ENCODE data around the gene DSCAM.

DNA sequence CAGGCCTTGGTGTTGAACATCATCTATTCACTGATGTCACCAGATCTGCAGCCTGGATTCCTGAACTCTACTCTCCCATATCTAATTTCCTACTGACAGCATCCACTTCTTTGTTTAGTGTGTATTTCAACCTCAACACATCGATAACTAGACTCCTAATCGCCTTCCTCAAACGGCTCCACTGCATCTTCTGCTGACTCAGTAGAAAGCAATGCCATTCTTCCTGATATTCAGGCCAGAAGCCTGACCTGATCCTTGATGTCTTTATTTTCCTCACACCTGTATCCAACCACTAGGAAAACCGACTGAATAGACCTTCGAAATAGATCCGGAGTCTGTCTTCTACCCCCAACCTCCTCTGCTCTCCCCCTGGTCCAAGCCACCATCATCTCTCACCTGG is 512.8 kb downstream of the DSCAM start:
- TF ChIP-seq CREB1 (CRISPR knock-in tag; IDR thresholded peaks at IDR 0.05) (no peak), TCF7 (CRISPR knock-in tag; IDR thresholded peaks at IDR 0.05; ENCODE audit: low read depth) (no peak), ATF1 (CRISPR knock-in tag; IDR thresholded peaks at IDR 0.05) (no peak), FOXP1 (CRISPR knock-in tag; IDR thresholded peaks at IDR 0.05; ENCODE audit: borderline replicate concordance) (no peak), FOXK1 (CRISPR knock-in tag; IDR thresholded peaks at IDR 0.05) (no peak), NR1H2 (CRISPR knock-in tag; IDR thresholded peaks at IDR 0.05) (no peak), KAT7 (CRISPR knock-in tag; IDR thresholded peaks at IDR 0.05; ENCODE audit: borderline replicate concordance) (no peak), OVOL2 (CRISPR knock-in tag; IDR thresholded peaks at IDR 0.05; ENCODE audit: borderline replicate concordance) (no peak)
- TF ChIP-seq, protein P1, sequence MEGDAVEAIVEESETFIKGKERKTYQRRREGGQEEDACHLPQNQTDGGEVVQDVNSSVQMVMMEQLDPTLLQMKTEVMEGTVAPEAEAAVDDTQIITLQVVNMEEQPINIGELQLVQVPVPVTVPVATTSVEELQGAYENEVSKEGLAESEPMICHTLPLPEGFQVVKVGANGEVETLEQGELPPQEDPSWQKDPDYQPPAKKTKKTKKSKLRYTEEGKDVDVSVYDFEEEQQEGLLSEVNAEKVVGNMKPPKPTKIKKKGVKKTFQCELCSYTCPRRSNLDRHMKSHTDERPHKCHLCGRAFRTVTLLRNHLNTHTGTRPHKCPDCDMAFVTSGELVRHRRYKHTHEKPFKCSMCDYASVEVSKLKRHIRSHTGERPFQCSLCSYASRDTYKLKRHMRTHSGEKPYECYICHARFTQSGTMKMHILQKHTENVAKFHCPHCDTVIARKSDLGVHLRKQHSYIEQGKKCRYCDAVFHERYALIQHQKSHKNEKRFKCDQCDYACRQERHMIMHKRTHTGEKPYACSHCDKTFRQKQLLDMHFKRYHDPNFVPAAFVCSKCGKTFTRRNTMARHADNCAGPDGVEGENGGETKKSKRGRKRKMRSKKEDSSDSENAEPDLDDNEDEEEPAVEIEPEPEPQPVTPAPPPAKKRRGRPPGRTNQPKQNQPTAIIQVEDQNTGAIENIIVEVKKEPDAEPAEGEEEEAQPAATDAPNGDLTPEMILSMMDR (IDR thresholded peaks at IDR 0.05): no peak
- TF ChIP-seq, protein P2, sequence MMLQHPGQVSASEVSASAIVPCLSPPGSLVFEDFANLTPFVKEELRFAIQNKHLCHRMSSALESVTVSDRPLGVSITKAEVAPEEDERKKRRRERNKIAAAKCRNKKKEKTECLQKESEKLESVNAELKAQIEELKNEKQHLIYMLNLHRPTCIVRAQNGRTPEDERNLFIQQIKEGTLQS (CRISPR knock-in tag; conservative IDR thresholded peaks at IDR 0.05): no peak
- TF ChIP-seq, protein P3, sequence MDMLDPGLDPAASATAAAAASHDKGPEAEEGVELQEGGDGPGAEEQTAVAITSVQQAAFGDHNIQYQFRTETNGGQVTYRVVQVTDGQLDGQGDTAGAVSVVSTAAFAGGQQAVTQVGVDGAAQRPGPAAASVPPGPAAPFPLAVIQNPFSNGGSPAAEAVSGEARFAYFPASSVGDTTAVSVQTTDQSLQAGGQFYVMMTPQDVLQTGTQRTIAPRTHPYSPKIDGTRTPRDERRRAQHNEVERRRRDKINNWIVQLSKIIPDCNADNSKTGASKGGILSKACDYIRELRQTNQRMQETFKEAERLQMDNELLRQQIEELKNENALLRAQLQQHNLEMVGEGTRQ (CRISPR knock-in tag; IDR thresholded peaks at IDR 0.05): no peak
- TF ChIP-seq, protein P4, sequence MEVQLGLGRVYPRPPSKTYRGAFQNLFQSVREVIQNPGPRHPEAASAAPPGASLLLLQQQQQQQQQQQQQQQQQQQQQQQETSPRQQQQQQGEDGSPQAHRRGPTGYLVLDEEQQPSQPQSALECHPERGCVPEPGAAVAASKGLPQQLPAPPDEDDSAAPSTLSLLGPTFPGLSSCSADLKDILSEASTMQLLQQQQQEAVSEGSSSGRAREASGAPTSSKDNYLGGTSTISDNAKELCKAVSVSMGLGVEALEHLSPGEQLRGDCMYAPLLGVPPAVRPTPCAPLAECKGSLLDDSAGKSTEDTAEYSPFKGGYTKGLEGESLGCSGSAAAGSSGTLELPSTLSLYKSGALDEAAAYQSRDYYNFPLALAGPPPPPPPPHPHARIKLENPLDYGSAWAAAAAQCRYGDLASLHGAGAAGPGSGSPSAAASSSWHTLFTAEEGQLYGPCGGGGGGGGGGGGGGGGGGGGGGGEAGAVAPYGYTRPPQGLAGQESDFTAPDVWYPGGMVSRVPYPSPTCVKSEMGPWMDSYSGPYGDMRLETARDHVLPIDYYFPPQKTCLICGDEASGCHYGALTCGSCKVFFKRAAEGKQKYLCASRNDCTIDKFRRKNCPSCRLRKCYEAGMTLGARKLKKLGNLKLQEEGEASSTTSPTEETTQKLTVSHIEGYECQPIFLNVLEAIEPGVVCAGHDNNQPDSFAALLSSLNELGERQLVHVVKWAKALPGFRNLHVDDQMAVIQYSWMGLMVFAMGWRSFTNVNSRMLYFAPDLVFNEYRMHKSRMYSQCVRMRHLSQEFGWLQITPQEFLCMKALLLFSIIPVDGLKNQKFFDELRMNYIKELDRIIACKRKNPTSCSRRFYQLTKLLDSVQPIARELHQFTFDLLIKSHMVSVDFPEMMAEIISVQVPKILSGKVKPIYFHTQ (CRISPR knock-in tag; IDR thresholded peaks at IDR 0.05): no peak
